Astrocyte of the cerebellum (primary cell): Measurements from ENCODE around the gene CD72.

Experiments
- DNase-seq: peaks from one replicate; pipeline ENCODE4 v3.0.0-alpha.2; 2011; ENCODE audit warnings: low read depth
- H3K4me3 ChIP-seq: 2 replicates; pipeline ENCODE4 v1.5.1; 2011; ENCODE audit warnings: mild to moderate bottlenecking, low read depth, low read length, moderate library complexity
- in situ Hi-C: cut with HindIII; loops from 2 replicates; pipeline ENCODE4 v1.10.0; 2017; ENCODE audit warnings: low sequenced_read_pairs
- TF ChIP-seq, protein P1 (sequence below): IDR thresholded peaks from 2 replicates; pipeline ENCODE4 v1.5.1; 2012; ENCODE audit warnings: low read length, low read depth, moderate library complexity, mild to moderate bottlenecking; ENCODE audit errors: missing control alignments

The CD72 gene

GRCh38 chr9:35657546-35658136 is 39.4 kb upstream of the CD72 start, which contains the start of gene RMRP:
RMRP (minus strand) TSS chr9:35658019.
- in situ Hi-C loops: no loop called here
- TF ChIP-seq, protein P1, sequence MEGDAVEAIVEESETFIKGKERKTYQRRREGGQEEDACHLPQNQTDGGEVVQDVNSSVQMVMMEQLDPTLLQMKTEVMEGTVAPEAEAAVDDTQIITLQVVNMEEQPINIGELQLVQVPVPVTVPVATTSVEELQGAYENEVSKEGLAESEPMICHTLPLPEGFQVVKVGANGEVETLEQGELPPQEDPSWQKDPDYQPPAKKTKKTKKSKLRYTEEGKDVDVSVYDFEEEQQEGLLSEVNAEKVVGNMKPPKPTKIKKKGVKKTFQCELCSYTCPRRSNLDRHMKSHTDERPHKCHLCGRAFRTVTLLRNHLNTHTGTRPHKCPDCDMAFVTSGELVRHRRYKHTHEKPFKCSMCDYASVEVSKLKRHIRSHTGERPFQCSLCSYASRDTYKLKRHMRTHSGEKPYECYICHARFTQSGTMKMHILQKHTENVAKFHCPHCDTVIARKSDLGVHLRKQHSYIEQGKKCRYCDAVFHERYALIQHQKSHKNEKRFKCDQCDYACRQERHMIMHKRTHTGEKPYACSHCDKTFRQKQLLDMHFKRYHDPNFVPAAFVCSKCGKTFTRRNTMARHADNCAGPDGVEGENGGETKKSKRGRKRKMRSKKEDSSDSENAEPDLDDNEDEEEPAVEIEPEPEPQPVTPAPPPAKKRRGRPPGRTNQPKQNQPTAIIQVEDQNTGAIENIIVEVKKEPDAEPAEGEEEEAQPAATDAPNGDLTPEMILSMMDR: peak; percentile 13
- H3K4me3 ChIP-seq: peak within 1 kb of the TSS; percentile 76
- peak; percentile 99 for DNase-seq

- H3K4me3 ChIP-seq: peak overlapping the region; percentile 76
- in situ Hi-C loops: no loop called here
- TF ChIP-seq, protein P1: no peak
- DNase-seq: no peak
These were observed 38.8 kb upstream of the CD72 start for GRCh38 chr9:35656831-35657545.

DNA sequence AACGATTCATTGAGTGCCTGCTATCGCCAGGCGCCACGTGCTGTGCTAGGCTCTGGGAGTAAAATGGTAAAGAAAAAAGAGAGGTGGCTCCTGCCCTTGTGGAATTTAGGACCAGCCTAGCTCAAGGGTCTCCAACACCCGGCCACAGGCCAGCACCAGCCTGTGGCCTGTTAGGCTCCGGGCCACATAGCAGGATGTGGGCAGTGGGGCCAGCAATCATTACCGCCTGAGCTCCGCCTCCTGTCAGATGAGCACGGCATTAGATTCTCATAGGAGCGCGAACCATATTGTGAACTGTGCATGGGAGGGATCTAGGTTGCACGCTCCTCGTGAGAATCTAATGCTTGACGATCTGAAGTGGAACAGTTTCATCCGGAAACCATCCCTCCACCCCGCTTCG is 38.1 kb upstream of the CD72 start:
- TF ChIP-seq, protein P1: no peak
- no peak overlapping the region for H3K4me3 ChIP-seq
- in situ Hi-C loops: no loop called here
- DNase-seq: no peak

GRCh38 chr9:35653611-35654010 is 35.4 kb upstream of the CD72 start:
- DNase-seq: no peak
- TF ChIP-seq, protein P1: no peak
- in situ Hi-C loops: no loop called here
- no peak overlapping the region for H3K4me3 ChIP-seq

GRCh38 chr9:35652829-35653209 is 34.6 kb upstream of the CD72 start:
- no peak for DNase-seq
- in situ Hi-C loops: no loop called here
- TF ChIP-seq, protein P1: no peak
- H3K4me3 ChIP-seq: no peak overlapping the region

- TF ChIP-seq, protein P1: no peak
- no peak for DNase-seq
- H3K4me3 ChIP-seq: no peak overlapping the region
- in situ Hi-C loops: no loop called here
These were observed 34.0 kb upstream of the CD72 start for GRCh38 chr9:35651956-35652828.
